Fibroblast of lung (primary cell): ENCODE measurements around the gene ANXA6.

Experiments used
- CTCF ChIP-seq, 2 donors: IDR thresholded peaks in 1 of 2; conservative IDR thresholded peaks in 1 of 2; 1 replicate in 1 of 2; 2 replicates in 1 of 2; pipeline ENCODE4 v1.5.1; 2011 to 2012; ENCODE audit warnings: low read length in 2 of 2, control low read depth in 1 of 2, inconsistent platforms in 1 of 2, low read depth in 1 of 2, mild to moderate bottlenecking in 1 of 2
- EZH2 ChIP-seq: IDR thresholded peaks from 2 replicates; pipeline ENCODE4 v1.5.1; 2012; ENCODE audit warnings: low read length, control low read depth, mild to moderate bottlenecking; ENCODE audit errors: missing control alignments

DNA sequence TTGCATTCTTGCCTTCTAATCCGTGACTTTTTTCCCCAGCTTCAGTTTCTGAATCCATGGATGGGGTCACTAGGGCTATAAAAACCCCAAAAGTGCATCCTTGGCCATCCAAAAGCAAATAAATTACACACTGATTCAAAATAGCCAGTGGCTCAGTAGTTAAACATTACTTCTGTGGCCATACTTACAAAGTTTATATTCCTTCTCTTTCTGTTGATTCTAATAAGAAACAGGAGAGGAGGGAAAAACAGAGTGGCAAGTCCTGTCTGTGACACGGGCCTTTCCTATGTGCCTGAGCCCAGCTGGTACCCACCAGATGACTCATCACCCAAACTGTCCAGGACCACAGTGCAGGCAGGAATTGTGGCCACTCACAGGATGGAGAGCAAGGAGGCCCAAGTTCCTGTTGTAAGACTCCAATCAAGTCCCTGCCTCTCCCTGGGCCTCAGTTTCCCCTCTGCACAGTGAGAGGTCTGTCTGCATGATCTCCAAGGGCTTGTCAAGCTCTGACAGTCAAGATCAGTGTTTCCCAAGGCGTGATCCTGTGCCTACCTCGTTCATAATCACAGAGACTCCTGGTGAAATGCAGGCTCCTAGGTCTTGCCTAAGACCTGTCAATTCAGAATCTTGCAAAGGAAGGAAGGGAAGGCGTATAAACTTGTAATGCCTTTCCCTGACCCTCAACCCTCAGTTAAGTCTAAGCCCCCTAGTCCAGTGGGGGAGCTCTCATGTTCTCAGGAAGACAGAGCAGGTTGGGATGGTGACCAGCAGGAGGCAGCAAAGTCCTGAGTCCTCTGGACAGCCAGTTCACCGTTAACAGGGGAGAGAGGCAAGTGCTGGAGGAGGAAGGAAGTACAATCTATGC, 106.3 kb downstream of the ANXA6 start:
- TF ChIP-seq CTCF (conservative IDR thresholded peaks at IDR 0.05 in 1 of 2, IDR thresholded peaks at IDR 0.05 in 1 of 2; ENCODE audit: low read depth in 1 of 2, low read length in 2 of 2) (peak; percentile 94 to 97), EZH2 (no peak)
